Urinary bladder (tissue), 4 donors: ENCODE measurements around the gene MRPS22. TPM values are rescaled to one million over a fixed set of nuclear protein-coding genes. Genes with fewer than 3 reads are reported as not detected.
"Not testable (repeated sequence)": the region's sequence is repeated elsewhere in the genome, so short reads cannot be mapped to it uniquely, and the experiment has no call there.

ENCODE experiments used
- DNase-seq: peaks from one replicate; pipeline ENCODE4 v3.0.0-alpha.2; 2015; ENCODE audit errors: extremely low spot score
- H3K27ac ChIP-seq: one replicate; pipeline ENCODE4 v1.5.1; 2013; ENCODE audit warnings: low read depth, mild to moderate bottlenecking, moderate library complexity
- H3K36me3 ChIP-seq: one replicate; pipeline ENCODE4 v1.6.1; 2013; ENCODE audit warnings: mild to moderate bottlenecking, moderate library complexity; ENCODE audit not compliant: insufficient read depth
- H3K4me1 ChIP-seq: one replicate; pipeline ENCODE4 v1.6.1; 2013; ENCODE audit warnings: mild to moderate bottlenecking, moderate library complexity; ENCODE audit not compliant: insufficient read depth
- H3K4me3 ChIP-seq: one replicate; pipeline ENCODE4 v1.5.1; 2013; ENCODE audit warnings: low read depth, low read length
- WGBS: extraction: QIAGEN DNeasy Blood & Tissue Kit; methylation state at CpG from one replicate; pipeline ENCODE4 v1.1.7; 2013; 5-methylcytosine and 5-hydroxymethylcytosine counted together
- polyA plus RNA-seq: library from polyadenylated mRNA; stranded (reverse); fragments of 200-250 nt; gene quantifications from one replicate; pipeline ENCODE4 v1.2.3, GENCODE V29; 2013
- total RNA-seq: library from RNA; depleted of rRNA; stranded (reverse); fragments of >200 nt; gene quantifications from one replicate; pipeline ENCODE4 v1.2.3, GENCODE V29; 2014
- donor health status: healthy with polysubstance abuse.
- donor health status: healthy.

The MRPS22 gene
- total and polyA plus RNA-seq, 2 donors: 42.2 to 62.1 TPM

DNA sequence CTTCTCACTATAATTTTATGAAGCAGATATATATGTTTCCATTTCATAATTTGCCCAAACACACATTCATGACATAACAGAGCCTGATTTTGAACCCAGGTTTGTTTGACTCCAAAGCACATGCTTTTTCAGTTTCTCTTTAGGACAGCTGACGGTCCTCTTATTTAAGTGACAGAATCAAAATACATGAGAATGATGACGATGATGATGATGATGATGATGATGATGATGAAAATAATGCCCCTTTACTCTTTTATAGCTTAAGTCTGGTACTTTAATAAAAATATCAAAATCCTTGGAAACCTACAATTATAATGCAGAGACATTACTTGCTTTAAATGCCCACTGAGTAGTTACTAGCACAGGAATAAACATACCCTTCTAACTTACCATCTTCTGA lies 30.3 kb downstream of the MRPS22 start:
- no peaks in the 10 kb centered on the region for H3K4me1 ChIP-seq
- H3K36me3 ChIP-seq: peaks cover 8% of the 10 kb centered on the region
- 98% methylated on average over 2 of the region's 2 CpGs for WGBS
- no peak overlapping the region for H3K4me3 ChIP-seq
- DNase-seq: no peak
- no peak overlapping the region for H3K27ac ChIP-seq

DNA sequence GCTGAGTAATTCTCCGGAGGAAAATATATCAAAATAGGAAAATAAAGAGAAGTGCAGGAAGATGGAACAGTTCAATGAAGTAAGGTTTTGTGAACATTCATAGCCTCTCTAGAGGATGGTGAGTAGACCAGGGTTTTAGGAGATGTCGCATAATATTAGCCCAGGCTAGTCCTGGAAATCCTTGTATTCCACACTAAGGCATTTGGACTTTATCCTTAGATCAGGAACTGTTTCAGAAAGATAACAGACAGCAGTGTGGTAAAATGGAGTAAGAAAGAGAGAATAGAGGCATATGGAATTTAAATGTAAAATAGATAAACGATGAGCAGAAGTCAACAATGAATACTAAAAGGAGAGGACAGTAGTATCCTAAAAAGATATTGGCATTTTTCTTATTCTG lies 33.6 kb downstream of the MRPS22 start:
- Histone ChIP-seq H3K36me3 (peaks cover 6% of the 10 kb centered on the region), H3K27ac (no peak overlapping the region), H3K4me1 (no peaks in the 10 kb centered on the region), H3K4me3 (no peak overlapping the region)
- WGBS: 92% methylated on average over 3 of the region's 3 CpGs
- DNase-seq: no peak

DNA sequence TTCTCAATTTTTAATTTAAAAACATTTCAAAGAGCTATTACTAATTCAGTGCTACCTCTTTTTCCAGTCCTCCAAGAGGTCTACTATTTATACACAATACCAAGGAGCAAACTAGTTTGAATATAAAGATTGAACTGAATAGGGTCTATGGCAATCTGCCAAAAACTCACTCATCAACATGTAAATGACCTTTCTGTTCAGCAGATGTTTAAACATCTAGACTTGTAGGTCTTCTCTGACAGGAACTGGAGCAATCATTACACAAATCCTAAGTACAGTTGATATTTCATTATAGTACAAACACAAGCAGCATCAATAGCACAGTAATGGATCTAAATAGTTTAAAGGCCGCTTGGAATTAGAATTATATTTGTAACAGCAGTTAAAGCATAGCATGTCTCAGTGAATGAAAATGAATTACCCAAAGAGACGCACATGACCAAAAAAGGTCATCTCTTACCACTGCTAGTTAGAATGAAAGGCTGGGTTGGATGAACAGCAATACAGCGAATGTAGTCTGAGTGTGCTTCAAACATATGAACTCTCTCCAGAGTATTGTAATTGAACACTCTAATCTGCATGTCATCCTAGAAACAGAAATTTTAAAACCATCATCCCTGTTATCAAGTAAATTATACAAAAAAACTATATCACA lies 34.9 kb downstream of the MRPS22 start:
- no peak for DNase-seq
- 85% methylated on average over 3 of the region's 3 CpGs for WGBS
- H3K4me3 ChIP-seq: no peak overlapping the region
- no peaks in the 10 kb centered on the region for H3K4me1 ChIP-seq
- H3K27ac ChIP-seq: no peak overlapping the region
- H3K36me3 ChIP-seq: peaks cover 6% of the 10 kb centered on the region

DNA sequence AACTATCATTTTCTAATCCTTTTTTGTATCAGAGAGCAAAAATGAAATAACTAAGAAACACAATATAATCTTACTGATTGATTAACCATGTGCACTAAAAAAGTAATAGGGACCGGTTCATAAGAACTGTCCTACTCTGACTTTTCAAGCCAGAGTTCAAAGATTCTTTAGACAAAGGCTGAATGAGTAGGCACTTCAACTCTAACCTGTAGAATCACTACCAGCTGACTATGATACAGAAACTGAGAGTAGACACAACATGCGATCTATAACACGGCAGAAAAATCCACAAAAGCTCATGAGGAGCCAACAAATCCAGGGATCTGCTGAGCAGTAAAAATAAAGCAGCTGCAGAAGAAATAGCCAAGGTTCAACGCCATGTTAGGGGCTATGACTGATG lies 36.8 kb downstream of the MRPS22 start:
- H3K4me1 ChIP-seq: no peaks in the 10 kb centered on the region
- no peak for DNase-seq
- H3K4me3 ChIP-seq: no peak overlapping the region
- H3K36me3 ChIP-seq: peaks cover 5% of the 10 kb centered on the region
- H3K27ac ChIP-seq: no peak overlapping the region
- 84% methylated on average over 4 of the region's 4 CpGs for WGBS

DNA sequence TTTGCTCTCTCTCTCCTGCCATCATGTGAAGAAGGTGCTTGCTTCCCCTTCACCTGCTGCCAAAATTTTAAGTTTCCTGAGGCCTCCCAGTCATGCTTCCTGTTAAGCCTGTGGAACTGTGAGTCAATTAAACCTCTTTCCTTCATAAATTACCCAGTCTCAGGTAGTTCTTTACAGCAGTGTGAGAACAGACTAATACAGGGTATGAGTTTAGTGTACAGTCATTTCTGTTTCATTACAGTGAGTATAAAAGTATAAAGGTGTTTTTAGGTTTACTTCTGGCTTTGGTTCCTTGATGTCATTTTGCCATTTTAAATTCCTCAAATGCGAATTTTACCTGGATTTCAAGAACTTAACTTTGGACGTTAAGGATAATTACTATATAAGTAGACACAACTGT lies 38.5 kb downstream of the MRPS22 start:
- not testable (repeated sequence) for H3K4me1 ChIP-seq, DNase-seq, H3K27ac ChIP-seq, H3K4me3 ChIP-seq, H3K36me3 ChIP-seq
- WGBS: 87% methylated on average over 2 of the region's 2 CpGs

DNA sequence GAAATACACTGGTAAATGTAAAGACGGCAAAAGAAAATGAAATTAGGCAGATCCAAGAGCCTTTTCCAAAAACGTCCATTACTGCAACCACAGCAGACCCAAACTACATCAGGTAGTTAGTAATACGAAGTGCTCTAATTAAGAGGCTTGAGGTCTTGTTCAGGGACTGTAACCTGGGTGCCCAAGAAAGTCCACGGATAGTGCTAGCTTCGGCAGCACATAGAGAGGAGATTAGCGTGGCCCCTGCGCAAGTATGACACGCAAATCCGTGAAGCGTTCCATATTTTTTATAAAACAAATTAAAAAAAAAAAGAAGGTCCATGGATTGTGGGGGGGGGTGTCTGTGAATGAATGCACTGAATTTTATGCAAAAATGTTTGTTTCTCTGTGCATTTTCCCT lies 44.3 kb downstream of the MRPS22 start:
- Histone ChIP-seq H3K4me1 (no peaks in the 10 kb centered on the region), H3K27ac (no peak overlapping the region), H3K4me3 (no peak overlapping the region), H3K36me3 (no peaks in the 10 kb centered on the region)
- DNase-seq: no peak
- 75% methylated on average over 10 of the region's 10 CpGs for WGBS

DNA sequence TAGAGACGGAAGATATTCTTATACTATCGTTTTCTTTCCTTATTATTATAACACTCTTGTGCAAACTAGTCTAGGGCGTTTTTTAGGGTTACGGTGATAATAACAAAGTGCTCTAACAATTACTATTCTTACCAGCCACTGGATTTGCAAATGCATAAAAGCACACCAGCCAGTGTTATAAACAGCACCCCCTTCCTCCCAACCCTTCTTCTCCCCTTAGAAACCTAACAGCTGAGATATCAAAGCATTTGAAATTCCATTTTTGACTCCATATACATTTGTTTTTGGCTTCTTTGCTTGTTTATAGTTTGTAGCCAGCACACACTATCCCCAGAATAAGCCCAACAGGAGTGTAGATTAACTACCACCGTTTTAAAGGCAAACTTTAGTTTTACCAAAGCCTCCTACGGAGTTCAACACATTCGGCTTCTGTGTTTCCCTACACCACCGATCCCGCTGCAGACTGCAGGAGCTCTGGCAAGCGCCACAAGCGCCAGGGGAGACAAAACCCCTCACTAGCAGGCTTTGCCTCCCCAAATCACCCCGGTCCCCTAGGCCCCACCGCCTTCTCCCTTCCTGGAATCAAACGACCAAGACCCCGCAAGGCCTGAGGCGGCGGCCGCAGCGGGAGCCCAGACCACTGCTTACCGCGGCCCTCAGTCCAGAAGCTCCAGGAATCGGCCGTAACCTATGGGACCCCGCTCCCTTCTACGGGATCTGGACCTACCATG lies 45.2 kb downstream of the MRPS22 start:
- 2% methylated on average over 25 of the region's 25 CpGs for WGBS
- Histone ChIP-seq H3K36me3 (no peaks in the 10 kb centered on the region), H3K27ac (peak overlapping the region; percentile 70), H3K4me3 (peak overlapping the region; percentile 80), H3K4me1 (no peaks in the 10 kb centered on the region)
- no peak for DNase-seq

DNA sequence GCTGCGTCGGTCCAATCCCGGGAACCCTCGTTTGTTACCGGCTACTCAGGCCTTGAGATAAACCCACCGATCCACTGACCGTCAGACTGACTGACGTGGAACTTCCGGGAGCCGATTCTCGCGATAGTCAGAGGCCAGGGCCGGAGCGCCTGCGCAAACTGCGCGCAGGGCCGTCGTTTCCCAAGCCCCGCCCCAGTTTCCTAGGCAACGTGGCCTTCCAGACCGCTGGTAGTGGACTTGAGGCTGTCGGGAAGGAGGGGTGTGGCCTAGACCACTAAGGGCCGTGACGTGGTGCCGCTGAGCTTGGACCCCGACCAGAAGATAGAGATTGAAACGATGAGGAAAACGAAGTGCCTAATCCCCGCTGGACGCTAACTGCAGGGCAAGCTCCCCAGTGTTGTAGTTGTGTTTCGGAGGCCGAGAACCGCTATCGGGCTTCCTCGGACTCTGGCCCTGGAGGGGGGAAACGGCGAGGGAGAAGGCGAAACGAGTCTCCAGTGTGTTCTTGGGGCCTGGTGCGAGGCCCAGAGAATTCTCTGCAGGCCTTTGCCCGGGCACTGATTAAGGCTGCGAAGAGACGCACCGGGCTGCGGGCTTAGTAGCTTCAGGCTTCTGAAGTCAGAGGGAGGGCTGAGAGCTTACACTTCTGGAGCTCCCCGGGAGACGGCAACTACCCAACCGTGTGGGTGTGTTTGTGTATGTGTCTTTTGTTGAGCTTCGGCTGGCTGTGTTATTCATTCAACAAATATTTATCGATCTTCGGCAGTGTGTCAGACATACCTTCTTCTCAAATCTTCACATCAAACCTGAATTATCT lies 45.9 kb downstream of the MRPS22 start, which contains the start of gene COPB2:
TSS of gene COPB2 (minus strand) at position 96 of the 817 bp plus-strand sequence. CDS start 97 bp downstream, outside the sequence.
- under 1% methylated on average over 52 of the region's 52 CpGs for WGBS
- peak within 1 kb of the TSS; percentile 80 for H3K4me3 ChIP-seq
- peak; percentile 97 for DNase-seq
- peak within 1 kb of the TSS; percentile 85 for H3K27ac ChIP-seq
- no peaks in the 10 kb centered on the region for H3K4me1 ChIP-seq
- H3K36me3 ChIP-seq: no peaks in the 10 kb centered on the region

DNA sequence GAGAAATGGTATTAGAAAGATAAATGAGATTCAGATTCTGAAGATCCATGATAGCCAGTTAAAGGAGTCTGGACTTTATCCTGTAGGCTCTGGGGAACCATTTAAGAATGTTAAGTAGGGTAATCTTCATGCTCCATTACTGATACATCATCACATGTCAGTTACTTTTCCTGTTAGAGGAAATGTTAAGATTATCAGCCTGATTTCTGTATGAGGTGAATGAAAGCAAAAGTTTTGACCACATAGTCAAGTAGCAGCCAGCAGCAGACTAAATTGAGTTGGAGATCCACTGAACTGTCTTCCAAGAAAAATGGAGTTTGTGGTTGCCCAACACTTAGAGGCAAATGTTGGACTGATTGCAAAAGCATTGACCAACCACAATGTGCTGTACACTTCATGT lies 50.3 kb downstream of the MRPS22 start:
- no peak for DNase-seq
- Histone ChIP-seq H3K4me1 (no peaks in the 10 kb centered on the region), H3K36me3 (peaks cover 2% of the 10 kb centered on the region), H3K27ac (no peak overlapping the region), H3K4me3 (no peak overlapping the region)

DNA sequence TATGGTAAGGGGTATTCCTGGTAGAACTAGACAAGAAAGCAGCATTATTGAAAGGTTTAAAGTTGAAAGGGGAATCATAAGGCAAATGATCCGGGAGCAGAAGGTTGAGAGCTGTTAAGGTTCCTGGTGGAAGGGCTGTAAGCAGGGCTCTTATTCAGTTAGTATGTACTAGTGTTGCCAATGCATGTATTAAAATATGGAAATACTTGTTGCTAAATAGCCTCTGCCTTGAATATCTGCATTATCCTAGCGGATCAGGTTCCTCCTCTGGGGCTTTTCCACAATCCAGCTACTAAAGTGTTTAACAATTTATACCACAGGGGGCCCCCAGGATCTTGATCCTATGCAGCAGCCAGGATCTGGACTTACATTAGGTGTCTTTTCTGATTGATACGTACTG lies 52.9 kb downstream of the MRPS22 start:
- 86% methylated on average over 3 of the region's 3 CpGs for WGBS
- Histone ChIP-seq H3K4me3 (no peak overlapping the region), H3K27ac (no peak overlapping the region), H3K36me3 (peaks cover 2% of the 10 kb centered on the region), H3K4me1 (no peaks in the 10 kb centered on the region)
- DNase-seq: no peak

DNA sequence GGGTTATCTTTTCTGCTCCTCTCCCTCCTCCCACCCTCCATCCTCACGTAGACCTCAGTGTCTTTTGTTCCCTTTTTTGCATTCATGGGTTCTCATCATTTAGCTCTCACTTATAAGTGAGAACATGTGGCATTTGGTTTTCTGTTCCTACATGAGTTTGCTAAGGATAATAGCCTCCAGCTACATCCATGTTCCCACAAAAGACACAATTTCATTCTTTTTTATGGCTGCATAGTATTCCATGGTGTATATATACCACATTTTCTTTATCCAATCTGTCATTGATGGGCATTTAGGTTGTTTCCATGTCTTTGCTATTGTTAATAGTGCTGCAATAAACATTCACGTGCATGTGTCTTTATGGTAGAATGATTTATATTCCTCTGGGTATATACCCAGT lies 57.3 kb downstream of the MRPS22 start:
- H3K4me1 ChIP-seq, H3K36me3 ChIP-seq, H3K27ac ChIP-seq, H3K4me3 ChIP-seq, DNase-seq: not testable (repeated sequence)
- 84% methylated on average over 2 of the region's 2 CpGs for WGBS
